ENCODE measurements around the gene DOCK4. TPM values are rescaled to one million over a fixed set of nuclear protein-coding genes. Genes with fewer than 3 reads are reported as not detected.

Gene DOCK4
- total and polyA plus RNA-seq, 3 donors from 2014 or later: 5.4 to 17.1 (median 12.4) TPM

DNA sequence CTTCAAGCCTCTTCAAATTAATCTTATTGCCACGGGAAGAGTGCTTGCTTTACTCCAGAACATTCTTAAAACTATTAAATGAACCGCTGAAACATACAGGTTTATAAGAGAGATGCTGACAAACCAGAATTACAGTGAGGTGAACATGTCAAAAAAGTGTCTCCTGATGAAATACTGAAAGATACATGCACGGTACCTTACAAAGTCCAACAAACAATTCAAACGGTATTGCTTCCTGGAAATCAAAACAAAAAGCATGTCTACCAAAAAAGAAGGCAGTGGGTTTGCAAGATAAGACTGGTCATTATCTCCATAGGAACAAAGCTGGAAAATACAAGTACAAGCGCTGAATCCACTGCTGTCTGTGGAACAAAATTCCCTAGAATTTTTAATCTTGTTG lies 174.5 kb downstream of the DOCK4 start:
- no peak for TF ChIP-seq POLR2A (IDR thresholded peaks at IDR 0.05)
- TF ChIP-seq, protein P1, sequence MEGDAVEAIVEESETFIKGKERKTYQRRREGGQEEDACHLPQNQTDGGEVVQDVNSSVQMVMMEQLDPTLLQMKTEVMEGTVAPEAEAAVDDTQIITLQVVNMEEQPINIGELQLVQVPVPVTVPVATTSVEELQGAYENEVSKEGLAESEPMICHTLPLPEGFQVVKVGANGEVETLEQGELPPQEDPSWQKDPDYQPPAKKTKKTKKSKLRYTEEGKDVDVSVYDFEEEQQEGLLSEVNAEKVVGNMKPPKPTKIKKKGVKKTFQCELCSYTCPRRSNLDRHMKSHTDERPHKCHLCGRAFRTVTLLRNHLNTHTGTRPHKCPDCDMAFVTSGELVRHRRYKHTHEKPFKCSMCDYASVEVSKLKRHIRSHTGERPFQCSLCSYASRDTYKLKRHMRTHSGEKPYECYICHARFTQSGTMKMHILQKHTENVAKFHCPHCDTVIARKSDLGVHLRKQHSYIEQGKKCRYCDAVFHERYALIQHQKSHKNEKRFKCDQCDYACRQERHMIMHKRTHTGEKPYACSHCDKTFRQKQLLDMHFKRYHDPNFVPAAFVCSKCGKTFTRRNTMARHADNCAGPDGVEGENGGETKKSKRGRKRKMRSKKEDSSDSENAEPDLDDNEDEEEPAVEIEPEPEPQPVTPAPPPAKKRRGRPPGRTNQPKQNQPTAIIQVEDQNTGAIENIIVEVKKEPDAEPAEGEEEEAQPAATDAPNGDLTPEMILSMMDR (IDR thresholded peaks at IDR 0.05): no peak
- Histone ChIP-seq H3K36me3 (ENCODE audit: low read depth, missing control alignments) (no peaks in the 10 kb centered on the region), H3K4me1 (no peaks in the 10 kb centered on the region), H3K4me3 (no peak overlapping the region), H3K27me3 (no peaks in the 10 kb centered on the region), H3K27ac (no peak overlapping the region), H3K9me3 (no peaks in the 10 kb centered on the region)
- intact Hi-C loops (cut with DNase I; ENCODE audit: low total_unique reads): no loop called here
- DNase-seq: no peak
- WGBS, 2 donors: 76 to 81% methylated on average over 5 of the region's 5 CpGs

DNA sequence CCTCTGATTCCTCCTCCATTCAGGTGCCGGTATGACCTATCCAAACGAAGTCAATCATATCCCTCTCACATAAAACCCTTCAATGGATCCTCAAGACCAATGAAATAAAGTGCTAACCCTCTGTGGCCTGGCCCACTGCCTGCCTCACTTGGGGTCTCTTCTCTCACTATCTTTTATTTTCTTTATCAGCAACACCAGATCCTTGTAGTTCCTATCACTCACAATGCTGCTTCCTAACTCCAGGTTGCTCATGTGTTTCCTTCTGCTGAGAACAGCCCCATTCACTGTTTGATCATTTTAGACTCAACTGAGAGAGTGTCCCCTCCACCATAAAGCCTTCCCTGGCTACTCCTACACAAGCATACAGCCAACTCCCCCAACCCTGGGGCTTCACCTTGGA lies 180.6 kb downstream of the DOCK4 start:
- Histone ChIP-seq H3K27me3 (no peaks in the 10 kb centered on the region), H3K9me3 (no peaks in the 10 kb centered on the region), H3K36me3 (ENCODE audit: low read depth, missing control alignments) (no peaks in the 10 kb centered on the region), H3K4me3 (no peak overlapping the region), H3K27ac (no peak overlapping the region), H3K4me1 (no peaks in the 10 kb centered on the region)
- TF ChIP-seq, protein P1 (IDR thresholded peaks at IDR 0.05): no peak
- no peak for TF ChIP-seq POLR2A (IDR thresholded peaks at IDR 0.05)
- WGBS, 2 donors: 97 to 98% methylated on average over 2 of the region's 2 CpGs
- DNase-seq: no peak
- intact Hi-C loops (cut with DNase I; ENCODE audit: low total_unique reads): no loop called here

- WGBS, 2 donors: 93% methylated on average over 6 of the region's 6 CpGs
These were observed 182.4 kb downstream of the DOCK4 start for GRCh38 chr7:112023786-112024185.

DNA sequence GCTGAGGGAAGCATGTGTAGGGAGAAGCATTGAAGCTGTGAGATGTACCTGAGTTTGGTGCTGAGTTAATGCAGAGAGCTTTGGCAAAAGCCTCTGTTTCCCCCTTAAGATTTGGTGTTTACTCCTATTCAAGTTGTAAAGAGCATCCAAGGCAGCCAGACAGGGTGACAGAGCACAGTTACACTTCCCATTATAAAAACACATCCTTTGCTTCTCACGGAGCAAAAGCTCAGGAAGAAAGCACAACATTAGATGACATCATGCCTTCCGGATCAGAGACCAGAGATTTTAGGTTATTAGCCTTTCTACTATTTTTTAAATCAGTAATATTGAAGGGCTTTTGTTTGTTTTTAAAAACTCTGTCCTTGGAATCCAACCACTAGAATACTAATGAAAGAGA lies 182.9 kb downstream of the DOCK4 start:
- no peak for TF ChIP-seq POLR2A (IDR thresholded peaks at IDR 0.05)
- TF ChIP-seq, protein P1 (IDR thresholded peaks at IDR 0.05): no peak
- no peaks in the 10 kb centered on the region for H3K36me3 ChIP-seq (ENCODE audit: low read depth, missing control alignments)
- H3K27ac ChIP-seq: no peak overlapping the region
- no peaks in the 10 kb centered on the region for H3K9me3 ChIP-seq
- no peak overlapping the region for H3K4me3 ChIP-seq
- intact Hi-C loops (cut with DNase I; ENCODE audit: low total_unique reads): no loop called here
- DNase-seq: no peak
- 43 to 50% methylated on average over 2 of the region's 2 CpGs for WGBS, 2 donors
- H3K4me1 ChIP-seq: no peaks in the 10 kb centered on the region
- no peaks in the 10 kb centered on the region for H3K27me3 ChIP-seq

More at GRCh38 chr7:112023786-112024185, 182.4 kb downstream of the DOCK4 start:
- no peaks in the 10 kb centered on the region for H3K36me3 ChIP-seq (ENCODE audit: low read depth, missing control alignments)
- no peaks in the 10 kb centered on the region for H3K27me3 ChIP-seq
- H3K4me3 ChIP-seq: no peak overlapping the region
- TF ChIP-seq POLR2A (IDR thresholded peaks at IDR 0.05): no peak
- TF ChIP-seq, protein P1 (IDR thresholded peaks at IDR 0.05): no peak
- no peak overlapping the region for H3K27ac ChIP-seq
- H3K9me3 ChIP-seq: no peaks in the 10 kb centered on the region
- intact Hi-C loops (cut with DNase I; ENCODE audit: low total_unique reads): no loop called here
- no peak for DNase-seq
- no peaks in the 10 kb centered on the region for H3K4me1 ChIP-seq

GRCh38 chr7:112022128-112022527 lies 184.1 kb downstream of the DOCK4 start:
- DNase-seq: no peak
- intact Hi-C loops (cut with DNase I; ENCODE audit: low total_unique reads): no loop called here
- no peaks in the 10 kb centered on the region for H3K36me3 ChIP-seq (ENCODE audit: low read depth, missing control alignments)
- no peaks in the 10 kb centered on the region for H3K27me3 ChIP-seq
- H3K4me3 ChIP-seq: no peak overlapping the region
- no peak overlapping the region for H3K27ac ChIP-seq
- no peaks in the 10 kb centered on the region for H3K9me3 ChIP-seq
- no peak for TF ChIP-seq POLR2A (IDR thresholded peaks at IDR 0.05)
- TF ChIP-seq, protein P1 (IDR thresholded peaks at IDR 0.05): no peak
- no peaks in the 10 kb centered on the region for H3K4me1 ChIP-seq
- WGBS, 2 donors: 88 to 91% methylated on average over 6 of the region's 6 CpGs

All from testis (tissue), 3 donors.